H54 (cell line): ENCODE results near the gene R3HDM2.
"Not testable (repeated sequence)": the region's sequence is repeated elsewhere in the genome, so short reads cannot be mapped to it uniquely, and the experiment has no call there.

Source experiments
- DNase-seq: peaks from one replicate; pipeline ENCODE4 v3.0.0; 2011; ENCODE audit warnings: low spot score, mixed read lengths; ENCODE audit not compliant: insufficient read length
- FAIRE-seq: peaks from 3 replicates; lab custom pipeline; 2011; peaks lifted over from hg19 to GRCh38; lab: Jason Lieb, UNC
- POLR2A ChIP-seq: IDR thresholded peaks from 2 replicates; pipeline ENCODE4 v1.6.1; 2011; ENCODE audit warnings: low read depth, mild to moderate bottlenecking, low read length

R3HDM2 gene

DNA sequence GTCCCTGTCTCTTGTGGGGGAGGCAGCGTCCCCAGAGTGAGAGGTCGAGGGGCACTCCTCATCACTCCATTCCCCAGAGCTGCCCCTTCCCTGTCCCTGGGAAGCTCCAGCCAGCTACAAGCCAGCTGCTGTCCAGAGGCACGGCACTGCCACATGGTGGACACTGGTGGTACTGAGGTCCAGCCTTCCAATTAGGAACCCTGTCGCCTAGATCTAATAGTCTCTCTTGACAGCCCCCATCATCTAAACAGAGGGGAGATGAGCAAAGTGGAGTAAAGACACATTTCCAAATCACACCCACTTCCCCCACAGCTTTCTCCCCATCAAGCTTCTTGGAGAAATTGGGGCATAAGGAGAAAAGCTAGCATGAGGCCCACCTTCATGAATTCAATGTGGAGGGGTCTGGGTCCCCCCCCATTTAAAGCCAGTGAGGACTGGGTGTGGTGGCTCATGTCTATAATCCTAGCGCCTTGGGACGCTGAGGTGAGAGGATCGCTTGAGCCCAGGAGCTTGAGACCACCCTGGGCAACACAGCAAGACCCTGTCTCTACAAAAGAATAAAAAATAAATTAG, 22.2 kb upstream of the R3HDM2 start:
- TF ChIP-seq POLR2A = no peak
- DNase-seq = peak; percentile 54
- FAIRE-seq = no peak

DNA sequence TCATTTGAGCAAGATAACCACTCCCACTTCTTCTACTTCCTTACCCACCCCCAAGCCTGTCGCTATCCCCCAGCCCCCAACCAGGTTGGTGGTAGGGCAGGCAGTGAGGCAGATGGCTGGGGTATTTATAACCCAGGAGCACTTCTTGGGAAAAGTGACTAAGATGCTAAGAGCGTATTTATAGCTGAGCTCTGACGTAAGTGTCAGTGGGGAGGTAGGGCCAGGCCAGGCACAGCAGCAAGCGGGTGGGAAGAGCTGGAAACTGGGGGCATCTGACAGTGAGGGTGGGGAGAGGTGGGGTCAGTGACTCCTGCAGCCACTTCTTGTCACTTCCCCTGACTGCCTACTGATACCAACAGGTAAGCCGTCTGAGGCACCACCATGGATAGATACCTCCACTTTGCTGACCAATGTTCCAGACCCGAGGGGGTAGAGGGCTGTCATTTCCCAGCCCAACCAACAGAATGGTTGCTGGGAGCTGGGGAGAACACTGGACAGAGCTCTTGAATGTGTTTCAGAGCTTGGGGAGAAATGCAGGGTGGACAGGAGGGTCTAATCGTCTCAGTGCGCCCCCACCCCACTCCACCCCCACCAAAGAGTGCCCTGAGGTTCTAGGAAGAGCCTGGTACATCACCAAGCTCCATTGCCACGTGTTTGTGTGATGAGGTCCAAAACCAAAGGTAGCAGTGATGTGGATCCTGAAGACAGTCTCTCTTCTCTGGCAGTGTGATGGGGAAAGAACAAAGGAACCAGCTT, 21.5 kb upstream of the R3HDM2 start:
- TF ChIP-seq POLR2A = 0 out of 2 replicates have a peak, but pooled peaks have one; percentile 30
- no peak for DNase-seq
- no peak for FAIRE-seq

DNA sequence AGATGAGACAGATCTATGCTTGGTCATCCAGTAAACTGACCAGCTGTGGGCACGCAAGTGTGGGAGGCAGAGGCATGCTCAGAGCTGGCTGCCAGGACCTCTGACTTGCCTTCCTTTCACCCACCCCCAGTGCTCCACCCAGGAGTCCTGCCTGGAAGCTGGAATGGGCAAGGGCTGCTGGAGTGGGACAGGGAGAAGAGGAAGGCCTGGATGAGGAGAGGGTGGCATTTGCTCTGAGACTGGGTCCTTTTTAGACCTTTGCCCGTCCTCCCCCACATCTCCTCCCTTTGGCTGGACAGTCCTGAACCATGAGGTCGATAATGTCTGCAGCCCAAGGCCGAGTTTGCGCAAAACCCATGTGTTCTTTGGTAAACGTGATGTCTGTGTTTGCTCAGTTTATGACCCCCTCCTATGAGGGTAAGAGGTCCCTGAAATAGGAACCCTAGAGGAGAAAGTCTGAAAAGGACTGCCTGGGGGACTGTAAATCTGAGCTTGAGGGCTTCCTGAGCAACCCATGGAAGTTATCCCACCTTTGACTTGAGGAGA, 20.5 kb upstream of the R3HDM2 start:
- no peak for TF ChIP-seq POLR2A
- DNase-seq (no peak), FAIRE-seq (no peak)

DNA sequence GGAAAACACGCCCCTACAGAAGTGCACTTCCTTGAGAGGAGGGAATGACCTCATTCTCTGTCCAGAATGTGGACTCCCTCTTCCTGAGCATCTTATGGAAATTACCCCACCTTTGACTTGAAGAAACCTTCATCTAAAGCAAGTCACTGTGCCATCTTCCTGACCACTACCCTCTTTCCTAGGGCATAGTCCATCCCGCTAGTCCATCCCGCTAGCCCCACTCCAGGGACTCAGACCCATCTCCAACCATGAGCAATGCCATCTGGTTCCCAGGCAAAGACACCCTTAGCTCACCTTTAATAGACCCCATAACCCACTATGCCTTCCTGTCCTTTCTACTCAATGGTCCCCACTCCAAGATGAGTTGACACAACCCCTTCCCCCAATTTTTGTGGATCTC, 19.2 kb upstream of the R3HDM2 start:
- TF ChIP-seq POLR2A = no peak
- no peak for FAIRE-seq
- DNase-seq = no peak

DNA sequence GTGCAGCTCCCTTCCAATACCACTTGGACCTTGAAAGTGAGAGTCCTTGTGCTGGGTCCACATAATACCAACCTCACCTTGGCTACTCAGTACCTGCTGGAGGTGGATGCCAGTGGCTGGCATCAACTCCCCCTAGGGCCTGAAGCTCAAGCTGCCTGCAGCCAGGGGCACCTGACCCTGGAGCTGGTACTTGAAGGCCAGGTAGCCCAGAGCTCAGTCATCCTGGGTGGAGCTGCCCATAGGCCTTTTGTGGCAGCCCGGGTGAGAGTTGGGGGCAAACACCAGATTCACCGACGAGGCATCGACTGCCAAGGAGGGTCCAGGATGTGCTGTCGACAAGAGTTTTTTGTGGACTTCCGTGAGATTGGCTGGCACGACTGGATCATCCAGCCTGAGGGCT, 18.5 kb upstream of the R3HDM2 start:
- DNase-seq (no peak), FAIRE-seq (no peak)
- no peak for TF ChIP-seq POLR2A

DNA sequence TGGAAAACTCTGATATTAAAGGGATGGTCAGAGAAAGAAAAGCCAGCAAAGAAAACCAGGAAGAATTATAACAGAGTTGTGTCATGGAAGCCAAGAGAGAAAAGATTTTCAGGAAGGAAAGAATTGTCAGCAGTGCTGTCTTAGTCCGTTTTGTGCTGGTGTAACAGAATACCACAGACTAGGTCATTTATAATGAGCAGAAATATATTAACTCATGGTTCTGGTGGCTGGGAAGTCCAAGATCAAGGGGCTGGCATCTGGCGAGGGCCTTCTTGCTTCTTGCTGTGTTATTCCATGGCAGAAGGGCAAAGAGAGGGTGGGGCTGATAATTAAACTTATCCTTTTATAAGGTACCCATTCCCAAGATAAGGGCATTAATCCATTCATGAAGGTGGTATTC, 17.8 kb upstream of the R3HDM2 start:
- no peak for FAIRE-seq
- no peak for TF ChIP-seq POLR2A
- no peak for DNase-seq

DNA sequence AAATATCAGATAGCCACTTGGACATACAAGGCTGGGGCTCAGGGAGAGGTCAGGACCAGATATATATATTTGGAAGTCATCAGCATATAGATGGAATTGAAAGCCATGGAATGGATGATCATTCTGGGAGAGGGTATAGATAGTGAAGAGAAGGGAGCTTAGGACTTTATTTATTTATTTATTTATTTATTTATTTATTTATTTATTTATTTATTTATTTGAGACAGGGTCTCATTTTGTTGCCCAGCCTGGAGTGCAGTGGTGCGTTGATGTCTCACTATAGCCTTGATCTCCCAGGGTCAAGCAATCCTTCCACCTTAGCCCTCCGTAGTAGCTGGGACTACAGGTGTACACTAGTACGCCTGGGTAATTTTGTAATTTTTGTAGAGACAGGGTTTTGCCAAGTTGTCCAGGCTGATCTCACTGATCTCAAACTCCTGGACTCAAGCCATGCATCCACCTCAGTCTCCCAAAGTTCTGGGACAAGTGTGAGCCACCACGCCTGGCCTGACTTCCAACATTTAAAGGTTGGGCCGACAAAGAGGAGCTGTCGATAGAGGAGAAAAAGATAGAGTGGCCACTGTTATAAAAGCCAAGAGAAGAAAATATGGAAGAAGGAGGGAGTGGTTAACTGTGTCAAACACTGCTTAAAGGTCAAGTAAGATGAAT, 15.6 kb upstream of the R3HDM2 start:
- TF ChIP-seq POLR2A = no peak
- DNase-seq = no peak
- no peak for FAIRE-seq

DNA sequence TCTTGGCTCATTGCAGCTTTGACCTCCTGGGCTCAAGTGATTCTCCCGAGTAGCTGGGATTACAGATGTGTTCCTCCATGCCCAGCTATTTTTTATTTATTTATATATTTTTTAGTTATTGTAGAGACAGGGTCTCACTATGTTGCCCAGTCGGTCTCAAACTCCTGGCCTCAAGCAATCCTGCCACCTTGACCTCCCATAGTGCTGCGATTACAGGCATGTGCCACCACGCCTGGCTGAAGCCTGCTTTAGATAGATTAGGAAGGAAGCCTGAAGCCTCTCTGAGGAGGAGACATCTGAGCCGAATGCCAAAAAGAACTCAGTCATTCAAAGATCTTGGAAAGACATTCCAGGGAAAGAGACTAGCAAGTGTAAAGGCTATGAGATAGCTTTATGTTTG, 13.9 kb upstream of the R3HDM2 start:
- DNase-seq (no peak), FAIRE-seq (no peak)
- no peak for TF ChIP-seq POLR2A

DNA sequence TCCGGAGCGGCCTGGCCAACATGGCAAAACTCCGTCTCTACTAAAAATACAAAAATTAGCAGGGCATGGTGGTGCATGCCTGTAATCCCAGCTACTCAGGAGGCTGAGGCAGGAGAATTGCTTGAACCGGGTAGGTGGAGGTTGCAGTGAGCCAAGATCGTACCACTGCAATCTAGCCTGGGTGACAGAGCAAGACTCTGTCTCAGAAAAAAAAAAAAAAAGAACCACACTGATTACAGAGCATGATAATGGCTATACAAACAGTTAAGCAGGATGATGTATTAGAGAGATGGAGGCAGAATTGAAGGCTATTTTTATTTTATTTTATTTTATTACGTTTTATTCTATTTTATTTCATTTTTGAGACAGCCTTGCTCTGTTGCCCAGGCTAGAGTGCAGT, 13.5 kb upstream of the R3HDM2 start:
- not testable (repeated sequence) for DNase-seq, FAIRE-seq

DNA sequence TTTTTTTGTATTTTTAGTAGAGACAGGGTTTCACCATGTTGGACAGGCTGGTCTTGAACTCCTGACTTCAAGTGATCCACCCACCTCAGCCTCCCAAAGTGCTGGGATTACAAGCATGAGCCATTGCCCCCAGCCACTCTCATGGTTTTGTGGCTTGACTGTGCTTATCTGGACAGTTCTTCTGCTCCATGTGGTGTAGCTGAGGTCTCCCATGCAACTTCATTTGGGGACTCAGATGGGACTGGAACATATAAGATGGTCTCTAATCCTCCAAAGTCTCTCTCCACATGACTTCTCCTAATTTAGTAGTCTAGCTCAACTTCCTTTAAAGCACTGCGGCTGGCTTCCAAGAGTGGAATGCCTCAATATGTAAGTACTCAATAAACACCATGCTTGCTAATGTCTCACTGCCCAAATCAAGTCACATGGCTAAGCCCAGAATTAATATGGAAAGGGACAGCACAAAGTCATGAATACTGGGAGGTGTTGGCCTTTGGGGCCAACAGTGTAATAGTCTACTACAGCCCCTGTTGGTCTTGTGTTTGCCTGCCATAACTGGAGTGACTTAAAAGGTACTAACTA, 11.1 kb upstream of the R3HDM2 start:
- TF ChIP-seq POLR2A = no peak
- DNase-seq = no peak
- no peak for FAIRE-seq

DNA sequence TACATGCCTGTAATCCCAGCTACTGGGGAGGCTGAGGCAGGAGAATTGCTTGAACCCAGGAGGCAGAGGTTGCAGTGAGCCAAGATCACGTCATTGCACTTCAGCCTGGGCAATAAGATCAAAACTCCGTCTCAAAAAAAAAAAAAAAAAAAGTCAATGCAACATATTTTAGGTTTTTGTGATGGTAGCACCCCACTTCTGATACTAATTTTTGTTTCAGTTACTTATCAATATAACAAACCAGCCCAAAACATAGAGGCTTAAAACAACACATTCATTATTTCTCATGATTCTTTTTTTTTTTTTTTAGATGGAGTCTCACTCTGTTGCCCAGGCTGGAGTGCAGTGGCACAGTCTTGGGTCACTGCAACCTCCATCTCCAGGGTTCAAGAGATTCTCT, 10.6 kb upstream of the R3HDM2 start:
- not testable (repeated sequence) for DNase-seq, FAIRE-seq

DNA sequence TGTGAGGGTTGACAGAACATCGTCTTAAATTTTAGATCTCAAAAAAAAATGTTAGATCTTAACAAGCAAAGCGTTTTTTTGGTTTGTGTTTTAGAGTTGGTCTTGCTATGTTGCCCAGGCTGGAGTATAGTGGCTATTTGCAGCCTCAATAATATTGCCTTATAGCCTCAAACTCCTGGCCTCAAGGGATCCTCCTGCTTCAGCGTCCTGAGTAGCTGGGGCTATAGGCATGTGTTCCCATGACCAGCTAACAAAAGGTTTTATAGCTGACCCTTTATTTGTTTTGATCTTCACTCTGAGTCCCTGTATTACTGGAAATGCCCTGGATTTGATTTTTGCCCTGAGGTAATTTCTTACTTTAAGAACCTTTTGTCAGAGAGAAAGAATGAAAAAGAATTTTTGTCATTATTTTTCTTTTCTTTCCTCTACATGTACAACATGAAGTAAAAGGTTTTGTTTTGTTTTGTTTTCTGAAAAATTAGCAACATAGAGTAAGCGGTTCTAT, 9.0 kb upstream of the R3HDM2 start:
- no peak for DNase-seq
- no peak for FAIRE-seq
- no peak for TF ChIP-seq POLR2A

DNA sequence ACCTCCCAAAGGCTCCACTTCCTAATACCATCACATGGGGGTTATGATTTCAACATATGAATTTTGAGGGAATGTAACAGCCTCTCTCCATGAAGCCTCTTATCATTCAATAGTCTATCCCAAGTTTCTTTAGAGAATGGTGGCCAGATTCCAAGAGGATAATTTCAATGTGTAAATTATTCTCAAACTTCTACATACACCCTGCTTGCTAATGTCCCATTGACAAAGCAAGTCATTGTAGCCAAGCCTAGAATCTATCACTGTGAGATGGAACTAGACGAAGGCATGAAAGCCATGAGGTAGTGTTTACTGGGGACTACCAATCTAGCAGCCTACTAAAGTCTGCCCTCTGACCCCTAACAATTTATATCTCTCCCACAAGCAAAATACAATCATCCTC, 7.6 kb upstream of the R3HDM2 start:
- TF ChIP-seq POLR2A = no peak
- DNase-seq (no peak), FAIRE-seq (no peak)

DNA sequence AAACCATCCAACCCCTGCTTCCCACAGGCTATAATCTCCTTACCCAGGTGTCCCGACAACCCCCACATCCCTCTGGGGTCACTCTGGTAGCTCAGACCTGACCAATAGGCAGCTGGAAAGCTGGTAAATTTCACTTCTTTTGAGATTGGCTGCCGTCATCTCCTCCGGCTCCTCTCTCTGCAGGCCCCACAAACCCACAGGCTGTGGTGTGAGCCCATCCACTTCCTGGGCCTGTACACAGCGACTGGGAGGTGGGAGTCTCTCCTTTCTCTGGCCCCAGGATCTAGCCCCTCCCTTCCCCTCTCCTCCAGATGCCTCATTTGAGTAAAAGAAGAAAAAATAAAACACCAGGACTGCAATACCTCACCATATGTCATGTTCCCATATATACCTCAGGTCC, 4.5 kb upstream of the R3HDM2 start:
- TF ChIP-seq POLR2A = no peak
- FAIRE-seq = no peak
- no peak for DNase-seq
